CD14-positive monocyte (primary cell): ENCODE data around the gene GPC6. TPM values are rescaled to one million over a fixed set of nuclear protein-coding genes. Genes with fewer than 3 reads are reported as not detected.

Experiments
- DNase-seq, 3 donors: peaks; one replicate each; pipeline ENCODE4 v3.0.0-alpha.2; 2011 to 2022
- H2AFZ ChIP-seq: 2 replicates; pipeline ENCODE4 v1.6.0; 2012; ENCODE audit warnings: mild to moderate bottlenecking, low read depth, low read length, inconsistent platforms; ENCODE audit not compliant: insufficient read depth, poor library complexity, severe bottlenecking
- H3K27ac ChIP-seq, 2 donors: 1 replicate in 1 of 2; 2 replicates in 1 of 2; pipeline ENCODE4 v1.5.1; 2012 to 2013; ENCODE audit warnings: low read length in 2 of 2, control low read depth in 1 of 2, inconsistent platforms in 1 of 2, low read depth in 1 of 2, mild to moderate bottlenecking in 1 of 2
- H3K27me3 ChIP-seq, 2 donors: one replicate each; pipeline versions ENCODE4 v1.6.0 to v1.6.1; 2011 to 2013; ENCODE audit warnings: low read length in 2 of 2; ENCODE audit not compliant: control insufficient read depth in 2 of 2, insufficient read depth in 2 of 2
- H3K36me3 ChIP-seq, 2 donors: replicated peaks in 1 of 2; 1 replicate in 1 of 2; 2 replicates in 1 of 2; pipeline versions ENCODE4 v1.5.1 to v1.6.1; 2012 to 2013; ENCODE audit warnings: low read length in 2 of 2, control low read depth in 1 of 2, inconsistent platforms in 1 of 2, mild to moderate bottlenecking in 1 of 2; ENCODE audit not compliant: insufficient read depth in 2 of 2, control insufficient read depth in 1 of 2
- H3K4me1 ChIP-seq, 2 donors: 1 replicate in 1 of 2; 2 replicates in 1 of 2; pipeline versions ENCODE4 v1.5.1 to v1.6.1; 2012 to 2013; ENCODE audit warnings: low read length in 2 of 2, control low read depth in 1 of 2, inconsistent platforms in 1 of 2, mild to moderate bottlenecking in 1 of 2, moderate library complexity in 1 of 2; ENCODE audit not compliant: insufficient read depth in 2 of 2, control insufficient read depth in 1 of 2
- H3K4me2 ChIP-seq: replicated peaks from 2 replicates; pipeline ENCODE3; 2012; ENCODE audit warnings: low read length, moderate library complexity, mild to moderate bottlenecking; ENCODE audit not compliant: poor library complexity, severe bottlenecking; ENCODE audit errors: extremely low read depth
- H3K4me3 ChIP-seq, 3 experiments: fragments of 200-600 bp in 1 of 3; sonication (generic) in 1 of 3; replicated peaks in 1 of 3; 1 replicate in 2 of 3; 2 replicates in 1 of 3; pipeline ENCODE4 v1.5.1; 2011 to 2013; ENCODE audit warnings: low read length in 3 of 3, mild to moderate bottlenecking in 3 of 3, control low read depth in 2 of 3, low read depth in 2 of 3, inconsistent platforms in 1 of 3, moderate library complexity in 1 of 3
- H3K79me2 ChIP-seq: 2 replicates; pipeline ENCODE4 v1.6.0; 2012; ENCODE audit warnings: mild to moderate bottlenecking, control low read depth, inconsistent platforms, low read length, moderate library complexity; ENCODE audit not compliant: insufficient read depth
- H3K9ac ChIP-seq: 2 replicates; pipeline ENCODE4 v1.6.0; 2017; ENCODE audit warnings: low read length, mild to moderate bottlenecking; ENCODE audit not compliant: insufficient read depth, poor library complexity, severe bottlenecking
- H3K9me3 ChIP-seq, 2 donors: replicated peaks in 1 of 2; 1 replicate in 1 of 2; 2 replicates in 1 of 2; pipeline versions ENCODE4 v1.5.1 to v1.6.1; 2012 to 2013; ENCODE audit warnings: low read length in 2 of 2, control low read depth in 1 of 2; ENCODE audit not compliant: control insufficient read depth in 1 of 2, insufficient read depth in 1 of 2
- H4K20me1 ChIP-seq: 2 replicates; pipeline ENCODE4 v1.6.0; 2012; ENCODE audit warnings: mild to moderate bottlenecking, low read length, control low read depth, moderate library complexity; ENCODE audit not compliant: insufficient read depth
- H3K27ac Mint-ChIP-seq, 7 donors: one replicate each; pipeline ENCODE4 v1.8.0; 2020; ENCODE audit warnings: mild to moderate bottlenecking in 7 of 7, mixed read lengths in 7 of 7, moderate library complexity in 6 of 7, inconsistent platforms in 2 of 7
- H3K27me3 Mint-ChIP-seq, 3 donors: one replicate each; pipeline ENCODE4 v1.8.0; 2021 to 2022; ENCODE audit warnings: low read depth in 3 of 3, mild to moderate bottlenecking in 3 of 3, mixed read lengths in 3 of 3, moderate library complexity in 3 of 3, inconsistent platforms in 1 of 3
- H3K36me3 Mint-ChIP-seq, 2 donors: one replicate each; pipeline ENCODE4 v1.8.0; 2020; ENCODE audit warnings: mixed read lengths in 2 of 2, inconsistent platforms in 1 of 2, mild to moderate bottlenecking in 1 of 2
- H3K4me1 Mint-ChIP-seq: one replicate; pipeline ENCODE4 v1.8.0; 2020; ENCODE audit warnings: mild to moderate bottlenecking, mixed read lengths
- H3K4me3 Mint-ChIP-seq, 2 donors: one replicate each; pipeline ENCODE4 v1.8.0; 2020; ENCODE audit warnings: mild to moderate bottlenecking in 2 of 2, mixed read lengths in 2 of 2, moderate library complexity in 1 of 2
- H3K9me3 Mint-ChIP-seq, 7 donors: one replicate each; pipeline ENCODE4 v1.8.0; 2020 to 2022; ENCODE audit warnings: mixed read lengths in 7 of 7, mild to moderate bottlenecking in 6 of 7, moderate library complexity in 6 of 7, inconsistent platforms in 2 of 7
- CTCF ChIP-seq: fragments of 200-600 bp; IDR thresholded peaks from one replicate; pipeline ENCODE4 v1.8.0; 2022; ENCODE audit warnings: antibody characterized with exemption, mild to moderate bottlenecking
- WGBS: methylation state at CpG from one replicate; pipeline ENCODE4 v1.1.5; 2013; ENCODE audit warnings: missing lambda C conversion rate; ENCODE audit not compliant: insufficient coverage; 5-methylcytosine and 5-hydroxymethylcytosine counted together
- intact Hi-C, 2 donors: fragments of 100-400 bp; cut with micrococcal nuclease; formaldehyde crosslinking; loops; one replicate each; pipeline versions ENCODE4 v1.15.0 to v1.15.1; 2023
- polyA plus RNA-seq, 3 donors: library from polyadenylated mRNA; depleted of rRNA in 1 of 3; unstranded in 2 of 3; stranded (reverse) in 1 of 3; fragments of 300-500 nt in 2 of 3; fragments of >200 nt in 1 of 3; fragmentation: Illumina TruSeq in 2 of 3; gene quantifications; 1 replicate in 2 of 3; 2 replicates in 1 of 3; pipeline ENCODE4 v1.2.3, GENCODE V29; 2012 to 2021

Gene GPC6
- polyA plus RNA-seq, 3 donors = not detected

GRCh38 chr13:93984052-93984451 lies 757.4 kb downstream of the GPC6 start:
- Histone ChIP-seq H3K9me3 (no peaks in the 10 kb centered on the region), H3K36me3 (no peaks in the 10 kb centered on the region), H4K20me1 (no peaks in the 10 kb centered on the region), H3K27ac (no peak overlapping the region), H3K27me3 (no peaks in the 10 kb centered on the region), H3K79me2 (no peaks in the 10 kb centered on the region), H3K4me1 (no peaks in the 10 kb centered on the region), H2AFZ (no peak overlapping the region), H3K4me3 (no peak overlapping the region), H3K4me2 (no peak overlapping the region), H3K9ac (no peak overlapping the region)
- WGBS = no CpG with 5 or more reads among the region's 1 CpG
- TF ChIP-seq CTCF = no peak
- DNase-seq = no peak
- Mint-ChIP-seq H3K27ac (no peak overlapping the region), H3K36me3 (no peaks in the 10 kb centered on the region), H3K4me1 (no peaks in the 10 kb centered on the region), H3K27me3 (peaks cover 0 to 3% (median 0%) of the 10 kb centered on the region in 3 donors), H3K9me3 (peaks cover 0 to 5% (median 3%) of the 10 kb centered on the region in 7 donors), H3K4me3 (no peak overlapping the region)
- intact Hi-C loops = no loop called here

- no peaks in the 10 kb centered on the region for H3K36me3 ChIP-seq
- H3K4me1 Mint-ChIP-seq = no peaks in the 10 kb centered on the region
- H3K4me1 ChIP-seq = no peaks in the 10 kb centered on the region
- intact Hi-C loops = no loop called here
- peaks cover 0 to 3% (median 0%) of the 10 kb centered on the region in 3 donors for H3K27me3 Mint-ChIP-seq
- H3K4me2 ChIP-seq = no peak overlapping the region
- no peak for TF ChIP-seq CTCF
- H3K27ac ChIP-seq = no peak overlapping the region
- H3K4me3 ChIP-seq = no peak overlapping the region
- no peaks in the 10 kb centered on the region for H3K79me2 ChIP-seq
- peaks cover 0 to 5% (median 3%) of the 10 kb centered on the region in 7 donors for H3K9me3 Mint-ChIP-seq
- no peaks in the 10 kb centered on the region for H3K9me3 ChIP-seq
- no peak overlapping the region for H3K9ac ChIP-seq
- H3K27me3 ChIP-seq = no peaks in the 10 kb centered on the region
- no peak overlapping the region for H2AFZ ChIP-seq
- no peak overlapping the region for H3K27ac Mint-ChIP-seq
- no peaks in the 10 kb centered on the region for H3K36me3 Mint-ChIP-seq
- H4K20me1 ChIP-seq = no peaks in the 10 kb centered on the region
- no peak for DNase-seq
- no CpG with 5 or more reads among the region's 5 CpGs for whole genome bisulfite sequencing
- H3K4me3 Mint-ChIP-seq = no peak overlapping the region
These were observed 758.3 kb downstream of the GPC6 start for GRCh38 chr13:93984876-93985275.
